ENCODE results near the gene OBP2A. TPM values are rescaled to one million over a fixed set of nuclear protein-coding genes. Genes with fewer than 3 reads are reported as not detected.
A peak's percentile ranks its signal among the peaks of the same experiment; 100 is the strongest.

The OBP2A gene
- total and polyA plus RNA-seq, 2 donors (not counting 1 experiment from before 2014, with no cell fraction given), result not detected

DNA sequence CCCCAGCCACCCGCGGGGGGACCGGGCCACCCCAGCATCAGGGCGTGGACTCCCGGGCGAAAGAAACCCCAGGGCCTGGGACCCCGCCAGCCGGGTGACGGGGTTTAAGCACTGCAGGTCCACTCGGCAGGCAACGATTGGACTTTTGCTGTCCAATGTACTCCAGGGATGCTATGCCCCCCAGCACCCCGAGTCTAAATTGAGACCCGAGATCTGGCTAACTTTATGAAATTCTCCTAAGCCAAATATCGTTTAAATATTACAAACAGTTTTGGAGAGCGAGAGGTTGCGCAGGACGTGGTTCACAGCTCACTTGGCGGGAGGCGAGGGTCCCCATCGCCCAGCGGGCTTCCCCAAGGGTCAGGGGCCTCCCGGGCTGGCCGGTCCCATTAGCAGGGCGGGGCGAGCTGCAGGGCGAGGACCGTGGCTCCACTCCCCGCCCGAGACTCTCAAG is 45.8 kb upstream of the OBP2A start:
- peak overlapping the region; percentile 82 for H3K27ac ChIP-seq (ENCODE audit: insufficient read depth, low read length)

DNA sequence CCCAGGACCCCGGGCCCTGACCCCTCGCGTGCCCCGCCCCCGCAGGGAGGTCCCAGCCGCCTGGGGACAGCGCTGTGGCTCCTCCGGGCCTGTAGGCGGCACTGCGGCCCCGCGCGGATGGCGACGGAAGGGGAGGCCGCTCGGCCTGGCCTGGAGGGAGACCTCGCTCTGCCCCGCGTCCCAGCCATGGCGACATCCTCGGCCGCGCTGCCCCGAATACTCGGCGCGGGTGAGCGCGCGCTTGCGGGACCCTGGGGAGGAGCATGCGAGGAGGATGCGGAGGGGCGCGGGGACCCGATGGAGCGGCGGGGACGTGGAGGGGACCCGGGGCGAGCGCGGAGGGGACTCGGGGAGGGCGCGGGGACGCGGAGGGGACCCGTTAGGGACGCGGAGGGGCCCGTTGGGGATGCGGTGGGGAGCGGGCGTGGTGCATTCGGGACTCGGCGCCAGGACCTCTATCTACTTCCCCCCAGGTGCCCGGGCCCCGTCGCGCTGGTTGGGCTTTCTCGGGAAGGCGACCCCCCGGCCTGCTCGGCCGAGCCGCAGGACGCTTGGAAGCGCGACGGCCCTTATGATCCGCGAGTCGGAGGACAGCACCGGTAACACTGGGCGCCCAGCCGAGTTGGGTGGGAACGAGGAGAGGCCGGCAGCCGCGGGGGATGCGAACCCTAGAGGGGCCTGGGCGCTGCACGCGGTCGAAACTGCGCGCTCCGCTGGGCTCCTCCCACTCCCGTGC is 45.2 kb upstream of the OBP2A start, which contains the start of gene MRPS2:
TSS of gene MRPS2 (plus strand) at position 158 of the 736 bp plus-strand sequence. CDS start at position 187, 29 bp downstream.
- peaks cover 17% of the 10 kb centered on the region for H3K36me3 ChIP-seq (ENCODE audit: control insufficient read depth, insufficient read depth, low read length)
- H3K4me1 ChIP-seq (ENCODE audit: control insufficient read depth, extremely low read depth, insufficient read depth, low read length), result peaks cover 6% of the 10 kb centered on the region
- H3K9me3 ChIP-seq (ENCODE audit: control insufficient read depth, insufficient read depth, low read depth, low read length), result no peaks in the 10 kb centered on the region
- no peaks in the 10 kb centered on the region for H4K20me1 ChIP-seq (ENCODE audit: control insufficient read depth, extremely low read depth, insufficient read depth, low read length)
- peak within 1 kb of the TSS; percentile 78 to 97 (median 84) for H3K4me3 ChIP-seq (replicated peaks in 1 of 4; ENCODE audit: control extremely low read depth in 1 of 4, insufficient read depth in 1 of 4, low read depth in 3 of 4, low read length in 4 of 4)
- no peak for TF ChIP-seq EZH2 (IDR thresholded peaks at IDR 0.05; ENCODE audit: low read length, missing control alignments)
- TF ChIP-seq, protein P1, sequence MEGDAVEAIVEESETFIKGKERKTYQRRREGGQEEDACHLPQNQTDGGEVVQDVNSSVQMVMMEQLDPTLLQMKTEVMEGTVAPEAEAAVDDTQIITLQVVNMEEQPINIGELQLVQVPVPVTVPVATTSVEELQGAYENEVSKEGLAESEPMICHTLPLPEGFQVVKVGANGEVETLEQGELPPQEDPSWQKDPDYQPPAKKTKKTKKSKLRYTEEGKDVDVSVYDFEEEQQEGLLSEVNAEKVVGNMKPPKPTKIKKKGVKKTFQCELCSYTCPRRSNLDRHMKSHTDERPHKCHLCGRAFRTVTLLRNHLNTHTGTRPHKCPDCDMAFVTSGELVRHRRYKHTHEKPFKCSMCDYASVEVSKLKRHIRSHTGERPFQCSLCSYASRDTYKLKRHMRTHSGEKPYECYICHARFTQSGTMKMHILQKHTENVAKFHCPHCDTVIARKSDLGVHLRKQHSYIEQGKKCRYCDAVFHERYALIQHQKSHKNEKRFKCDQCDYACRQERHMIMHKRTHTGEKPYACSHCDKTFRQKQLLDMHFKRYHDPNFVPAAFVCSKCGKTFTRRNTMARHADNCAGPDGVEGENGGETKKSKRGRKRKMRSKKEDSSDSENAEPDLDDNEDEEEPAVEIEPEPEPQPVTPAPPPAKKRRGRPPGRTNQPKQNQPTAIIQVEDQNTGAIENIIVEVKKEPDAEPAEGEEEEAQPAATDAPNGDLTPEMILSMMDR (conservative IDR thresholded peaks at IDR 0.05 in 1 of 2, IDR thresholded peaks at IDR 0.05 in 1 of 2; ENCODE audit: low read depth in 1 of 2, low read length in 2 of 2), result peak; percentile 61 to 62
- H3K27me3 ChIP-seq (ENCODE audit: control insufficient read depth, insufficient read depth, low read length), result no peaks in the 10 kb centered on the region
- H3K79me2 ChIP-seq (ENCODE audit: control insufficient read depth, insufficient read depth, low read length), result peaks cover 13% of the 10 kb centered on the region
- H3K27ac ChIP-seq (ENCODE audit: insufficient read depth, low read length), result peak within 1 kb of the TSS; percentile 82
- peak within 1 kb of the TSS; percentile 76 for H2AFZ ChIP-seq (ENCODE audit: low read length)
- H3K9ac ChIP-seq (ENCODE audit: insufficient read depth, low read length), result peak within 1 kb of the TSS; percentile 90
- peak; percentile 86 to 87 for DNase-seq (ENCODE audit: low read depth in 2 of 2)
- peak within 1 kb of the TSS; percentile 89 for H3K4me2 ChIP-seq (ENCODE audit: extremely low read depth, insufficient read depth, low read length)

More for the DNA sequence above, 45.8 kb upstream of the OBP2A start:
- H3K79me2 ChIP-seq (ENCODE audit: control insufficient read depth, insufficient read depth, low read length), result peaks cover 13% of the 10 kb centered on the region
- TF ChIP-seq EZH2 (IDR thresholded peaks at IDR 0.05; ENCODE audit: low read length, missing control alignments), result no peak
- TF ChIP-seq, protein P1 (conservative IDR thresholded peaks at IDR 0.05 in 1 of 2, IDR thresholded peaks at IDR 0.05 in 1 of 2; ENCODE audit: low read depth in 1 of 2, low read length in 2 of 2), result no peak
- no peaks in the 10 kb centered on the region for H3K9me3 ChIP-seq (ENCODE audit: control insufficient read depth, insufficient read depth, low read depth, low read length)
- H3K4me1 ChIP-seq (ENCODE audit: control insufficient read depth, extremely low read depth, insufficient read depth, low read length), result peaks cover 6% of the 10 kb centered on the region
- no peaks in the 10 kb centered on the region for H4K20me1 ChIP-seq (ENCODE audit: control insufficient read depth, extremely low read depth, insufficient read depth, low read length)
- H3K27me3 ChIP-seq (ENCODE audit: control insufficient read depth, insufficient read depth, low read length), result no peaks in the 10 kb centered on the region
- H3K4me3 ChIP-seq (replicated peaks in 1 of 4; ENCODE audit: control extremely low read depth in 1 of 4, insufficient read depth in 1 of 4, low read depth in 3 of 4, low read length in 4 of 4), result peak overlapping the region; percentile 78 to 97 (median 84)
- DNase-seq (ENCODE audit: low read depth in 2 of 2), result peak in 1 of 2 donors; percentile 63
- H3K36me3 ChIP-seq (ENCODE audit: control insufficient read depth, insufficient read depth, low read length), result peaks cover 16% of the 10 kb centered on the region
- H3K9ac ChIP-seq (ENCODE audit: insufficient read depth, low read length), result peak overlapping the region; percentile 90
- peak overlapping the region; percentile 89 for H3K4me2 ChIP-seq (ENCODE audit: extremely low read depth, insufficient read depth, low read length)
- peak overlapping the region; percentile 76 for H2AFZ ChIP-seq (ENCODE audit: low read length)

DNA sequence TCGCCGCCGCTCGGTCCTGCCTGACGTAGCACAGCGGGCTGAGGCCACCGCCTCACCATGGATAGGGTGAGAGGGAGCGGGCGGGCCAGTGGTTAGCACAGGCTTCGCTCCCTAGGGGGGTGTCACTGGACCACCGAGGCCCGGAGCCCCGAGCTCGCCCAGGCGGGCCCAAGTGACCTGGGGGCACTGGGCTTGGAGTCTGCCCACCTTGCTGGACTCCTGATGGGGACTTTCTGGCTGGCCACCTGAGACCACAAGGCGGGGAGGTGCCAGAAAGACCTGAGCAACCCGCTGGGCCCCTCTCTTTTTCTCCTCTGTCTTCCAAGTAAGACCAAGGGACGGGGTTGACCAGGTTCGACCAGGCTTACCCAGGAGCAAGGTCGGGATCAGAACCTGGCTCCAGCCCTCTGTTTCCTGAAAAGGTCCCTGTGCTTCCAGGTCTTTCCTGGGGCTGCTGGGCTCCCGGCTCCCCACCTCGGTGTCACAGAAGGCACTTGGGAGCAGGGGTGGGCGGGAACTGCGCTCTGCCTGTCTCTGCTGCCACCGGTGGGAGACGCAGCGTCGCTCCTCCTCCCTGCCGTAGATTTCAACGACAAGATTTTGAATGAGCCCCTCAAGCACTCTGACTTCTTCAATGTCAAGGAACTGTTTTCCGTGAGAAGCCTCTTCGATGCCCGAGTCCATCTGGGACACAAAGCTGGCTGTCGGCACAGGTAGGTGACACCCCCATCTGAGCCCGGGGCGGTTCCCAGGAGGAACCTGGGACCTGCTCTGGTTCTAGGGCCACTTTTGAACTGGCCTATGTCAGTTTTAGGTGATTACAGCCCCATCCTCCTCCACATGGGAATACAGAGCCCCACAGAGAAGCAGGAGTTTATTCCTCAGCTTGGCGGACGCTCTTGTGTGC is 44.4 kb upstream of the OBP2A start:
- Histone ChIP-seq H3K4me3 (replicated peaks in 1 of 4; ENCODE audit: control extremely low read depth in 1 of 4, insufficient read depth in 1 of 4, low read depth in 3 of 4, low read length in 4 of 4) (peak overlapping the region; percentile 66 to 97 (median 84)), H4K20me1 (ENCODE audit: control insufficient read depth, extremely low read depth, insufficient read depth, low read length) (no peaks in the 10 kb centered on the region), H3K9ac (ENCODE audit: insufficient read depth, low read length) (peak overlapping the region; percentile 90), H3K27me3 (ENCODE audit: control insufficient read depth, insufficient read depth, low read length) (no peaks in the 10 kb centered on the region), H3K9me3 (ENCODE audit: control insufficient read depth, insufficient read depth, low read depth, low read length) (no peaks in the 10 kb centered on the region), H3K36me3 (ENCODE audit: control insufficient read depth, insufficient read depth, low read length) (peaks cover 17% of the 10 kb centered on the region), H3K4me2 (ENCODE audit: extremely low read depth, insufficient read depth, low read length) (peak overlapping the region; percentile 81), H2AFZ (ENCODE audit: low read length) (no peak overlapping the region), H3K79me2 (ENCODE audit: control insufficient read depth, insufficient read depth, low read length) (peaks cover 13% of the 10 kb centered on the region), H3K4me1 (ENCODE audit: control insufficient read depth, extremely low read depth, insufficient read depth, low read length) (peaks cover 6% of the 10 kb centered on the region), H3K27ac (ENCODE audit: insufficient read depth, low read length) (peak overlapping the region; percentile 82)
- DNase-seq (ENCODE audit: low read depth in 2 of 2), result no peak
- TF ChIP-seq, protein P1 (conservative IDR thresholded peaks at IDR 0.05 in 1 of 2, IDR thresholded peaks at IDR 0.05 in 1 of 2; ENCODE audit: low read depth in 1 of 2, low read length in 2 of 2), result no peak
- no peak for TF ChIP-seq EZH2 (IDR thresholded peaks at IDR 0.05; ENCODE audit: low read length, missing control alignments)

All from fibroblast of lung (primary cell).